Measurements from ENCODE around the gene CYSTM1.

The CYSTM1 gene

DNA sequence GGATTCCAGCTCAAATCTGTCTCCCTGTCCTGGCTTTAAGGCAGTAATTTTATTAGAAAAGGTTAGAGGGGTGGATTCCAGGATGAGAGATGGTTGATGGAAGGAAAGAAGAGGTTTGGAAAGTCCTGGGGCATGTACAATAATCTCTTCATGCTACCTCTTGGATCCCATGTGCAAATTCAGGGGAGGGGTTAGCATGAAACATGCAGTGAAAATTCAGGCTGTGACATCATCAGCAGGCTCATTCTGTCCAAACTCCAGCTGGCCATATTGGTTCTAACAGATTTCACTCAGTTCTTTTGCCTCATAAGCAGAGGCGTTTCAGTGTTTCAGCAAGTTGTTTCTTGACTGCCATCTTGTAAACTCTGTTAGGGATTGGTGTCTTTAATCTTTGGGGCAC lies 55.4 kb downstream of the CYSTM1 start:
- Histone ChIP-seq H3K9ac (ENCODE audit: low read depth, low read length) (no peak overlapping the region), H3K4me1 (ENCODE audit: control insufficient read depth, insufficient read depth, low read length) (no peaks in the 10 kb centered on the region), H3K9me3 (ENCODE audit: control insufficient read depth, insufficient read depth, low read length) (no peaks in the 10 kb centered on the region), H3K4me3 (ENCODE audit: low read depth, low read length) (no peak overlapping the region), H3K36me3 (ENCODE audit: control insufficient read depth, insufficient read depth, low read length) (no peaks in the 10 kb centered on the region), H3K27me3 (ENCODE audit: control insufficient read depth, insufficient read depth, low read length) (no peaks in the 10 kb centered on the region)

DNA sequence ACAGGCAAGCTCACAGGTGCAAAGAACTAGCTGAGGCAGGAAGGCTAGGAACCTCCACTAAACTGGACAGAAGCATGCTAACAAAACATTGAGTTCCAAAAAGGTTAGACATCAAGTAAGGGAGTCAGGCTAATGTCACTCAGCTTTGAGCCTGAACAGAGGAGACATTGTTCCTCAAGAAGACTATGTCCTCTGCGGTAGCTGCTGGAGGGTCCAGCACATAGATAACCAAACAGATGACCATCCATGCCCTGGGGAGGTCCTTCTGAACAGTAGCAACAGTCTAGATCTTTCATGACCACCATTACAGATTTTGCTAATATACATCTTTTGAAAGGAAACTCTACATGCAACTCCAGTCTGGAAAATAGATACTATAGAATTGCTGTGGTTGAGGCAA lies 57.7 kb downstream of the CYSTM1 start:
- Histone ChIP-seq H3K27me3 (ENCODE audit: control insufficient read depth, insufficient read depth, low read length) (no peaks in the 10 kb centered on the region), H3K36me3 (ENCODE audit: control insufficient read depth, insufficient read depth, low read length) (no peaks in the 10 kb centered on the region), H3K9me3 (ENCODE audit: control insufficient read depth, insufficient read depth, low read length) (no peaks in the 10 kb centered on the region), H3K4me1 (ENCODE audit: control insufficient read depth, insufficient read depth, low read length) (no peaks in the 10 kb centered on the region), H3K4me3 (ENCODE audit: low read depth, low read length) (no peak overlapping the region), H3K9ac (ENCODE audit: low read depth, low read length) (no peak overlapping the region)

DNA sequence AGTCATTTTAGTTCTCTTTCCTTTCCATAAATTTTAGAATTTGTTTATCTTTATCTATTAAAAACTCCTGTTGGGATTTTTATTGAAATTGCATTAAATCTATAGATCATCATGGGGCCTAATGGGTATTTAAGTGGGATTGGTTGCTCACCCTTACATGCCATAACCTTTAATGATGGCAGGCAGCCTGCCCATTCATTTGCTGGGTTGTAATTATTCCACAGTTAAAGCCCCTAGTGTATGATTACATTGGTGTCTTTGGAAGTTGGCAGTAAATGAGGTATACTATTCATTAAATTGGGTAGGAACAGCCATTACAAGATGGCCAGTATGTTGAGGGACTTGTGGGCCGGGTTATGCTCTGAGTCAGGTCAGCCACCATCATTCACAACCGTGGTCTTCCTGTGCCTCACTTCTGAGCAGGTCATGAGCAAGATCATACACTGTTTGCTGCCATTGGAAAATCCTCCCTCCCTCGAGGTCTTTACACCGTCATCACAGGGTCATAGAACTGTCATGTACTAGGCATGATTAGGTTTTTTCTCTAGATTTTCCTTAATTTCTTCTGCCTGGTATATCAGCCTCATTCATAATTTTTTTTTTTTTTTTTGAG lies 59.5 kb downstream of the CYSTM1 start:
- no peaks in the 10 kb centered on the region for H3K27me3 ChIP-seq (ENCODE audit: control insufficient read depth, insufficient read depth, low read length)

DNA sequence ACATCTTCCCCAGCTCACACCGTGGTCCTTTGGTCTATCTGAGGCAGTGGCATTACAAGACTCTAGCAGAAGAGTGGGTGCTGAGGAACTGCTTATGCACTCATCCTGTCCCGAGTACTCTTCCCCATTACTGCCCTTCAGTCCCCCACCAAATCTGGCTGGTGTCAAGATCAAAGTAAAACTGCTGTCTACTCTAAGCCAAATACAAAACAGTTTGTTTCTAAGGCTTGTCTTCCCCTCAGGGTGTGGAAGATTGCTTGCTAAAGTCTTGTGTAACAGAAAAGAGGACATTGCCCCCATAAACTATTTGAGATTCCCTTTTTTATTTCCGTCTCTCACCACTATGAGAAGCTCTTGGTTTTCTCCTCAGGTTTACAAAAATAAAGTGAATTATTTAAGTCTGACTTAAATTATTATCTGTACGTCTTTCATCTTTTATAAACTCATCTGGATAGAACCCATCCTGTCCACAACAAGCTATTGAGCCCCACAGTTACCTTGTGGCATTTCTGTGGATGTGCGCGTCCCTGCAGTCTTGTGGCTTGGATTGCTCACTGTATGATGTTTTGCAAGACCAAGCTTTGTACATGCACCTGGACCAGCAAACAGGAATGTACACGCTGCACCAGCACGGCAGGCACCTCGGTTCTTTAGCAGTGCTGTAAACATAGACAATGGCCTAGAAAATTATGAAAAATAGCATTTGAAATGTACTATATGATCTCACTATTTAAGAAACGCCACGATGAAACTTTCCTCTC lies 61.0 kb downstream of the CYSTM1 start:
- no peak overlapping the region for H3K9ac ChIP-seq (ENCODE audit: low read depth, low read length)
- H3K4me3 ChIP-seq (ENCODE audit: low read depth, low read length), result no peak overlapping the region
- H3K36me3 ChIP-seq (ENCODE audit: control insufficient read depth, insufficient read depth, low read length), result no peaks in the 10 kb centered on the region
- no peaks in the 10 kb centered on the region for H3K27me3 ChIP-seq (ENCODE audit: control insufficient read depth, insufficient read depth, low read length)
- peaks cover 5% of the 10 kb centered on the region for H3K4me1 ChIP-seq (ENCODE audit: control insufficient read depth, insufficient read depth, low read length)
- no peaks in the 10 kb centered on the region for H3K9me3 ChIP-seq (ENCODE audit: control insufficient read depth, insufficient read depth, low read length)

More for the DNA sequence above, 59.5 kb downstream of the CYSTM1 start:
- Histone ChIP-seq H3K36me3 (ENCODE audit: control insufficient read depth, insufficient read depth, low read length) (no peaks in the 10 kb centered on the region), H3K4me3 (ENCODE audit: low read depth, low read length) (no peak overlapping the region), H3K9ac (ENCODE audit: low read depth, low read length) (no peak overlapping the region), H3K4me1 (ENCODE audit: control insufficient read depth, insufficient read depth, low read length) (no peaks in the 10 kb centered on the region), H3K9me3 (ENCODE audit: control insufficient read depth, insufficient read depth, low read length) (no peaks in the 10 kb centered on the region)

DNA sequence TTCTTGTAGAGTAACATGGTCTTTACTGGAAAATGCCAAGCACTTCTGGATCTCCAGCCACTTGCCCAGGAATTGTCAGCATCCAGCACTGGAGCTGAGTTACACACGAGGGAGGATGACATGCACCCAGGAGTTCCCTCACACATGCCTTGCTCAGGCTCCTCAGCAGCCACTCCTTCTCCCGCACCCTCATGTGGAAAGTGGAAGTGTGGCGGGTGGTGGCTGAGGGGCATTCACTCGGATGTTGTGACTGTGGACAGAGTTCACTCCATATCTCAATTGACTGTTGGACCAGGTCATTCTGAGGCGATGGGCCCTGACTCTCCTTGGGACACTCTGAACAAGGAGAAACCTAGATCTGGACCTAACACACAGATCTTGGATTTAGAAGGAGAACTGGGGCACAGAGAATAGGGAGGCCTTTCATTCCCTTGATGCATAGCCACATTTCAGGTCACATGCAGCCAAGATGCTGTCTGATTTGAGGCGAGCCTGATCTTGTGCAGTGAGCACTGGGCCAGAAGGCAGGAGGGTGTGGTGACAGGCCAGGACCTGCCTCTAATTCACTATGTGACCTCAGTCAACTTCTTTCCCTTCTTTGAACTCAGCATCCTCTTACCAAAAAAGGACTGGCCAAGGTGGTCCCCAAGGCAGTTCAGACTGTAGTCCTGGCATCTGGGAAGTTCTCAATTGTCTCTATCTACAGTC lies 62.1 kb downstream of the CYSTM1 start:
- Histone ChIP-seq H3K36me3 (ENCODE audit: control insufficient read depth, insufficient read depth, low read length) (no peaks in the 10 kb centered on the region), H3K4me1 (ENCODE audit: control insufficient read depth, insufficient read depth, low read length) (peaks cover 14% of the 10 kb centered on the region), H3K9ac (ENCODE audit: low read depth, low read length) (no peak overlapping the region), H3K27me3 (ENCODE audit: control insufficient read depth, insufficient read depth, low read length) (no peaks in the 10 kb centered on the region), H3K4me3 (ENCODE audit: low read depth, low read length) (no peak overlapping the region), H3K9me3 (ENCODE audit: control insufficient read depth, insufficient read depth, low read length) (no peaks in the 10 kb centered on the region)

DNA sequence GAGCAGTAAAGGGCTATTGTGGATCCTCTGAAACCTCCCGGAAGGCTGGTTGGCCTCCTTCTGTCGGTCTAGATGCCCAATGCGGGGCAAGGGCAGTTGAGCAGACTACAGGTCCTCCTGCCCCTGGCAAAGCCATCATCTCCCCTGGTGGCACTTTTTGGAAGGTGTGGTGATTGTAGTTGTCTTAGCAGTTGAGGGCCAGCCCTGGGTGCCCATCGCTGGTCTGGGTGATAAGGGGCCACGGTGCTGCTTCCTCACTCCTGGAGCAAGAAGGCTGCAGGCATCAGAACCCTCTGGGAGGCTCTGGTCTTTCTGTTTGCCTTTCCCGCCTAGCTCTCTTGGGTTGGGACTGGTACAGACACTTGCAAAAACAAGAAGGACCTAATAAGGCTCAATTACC lies 63.8 kb downstream of the CYSTM1 start:
- no peak overlapping the region for H3K9ac ChIP-seq (ENCODE audit: low read depth, low read length)
- H3K27me3 ChIP-seq (ENCODE audit: control insufficient read depth, insufficient read depth, low read length), result no peaks in the 10 kb centered on the region
- peaks cover 14% of the 10 kb centered on the region for H3K4me1 ChIP-seq (ENCODE audit: control insufficient read depth, insufficient read depth, low read length)
- H3K36me3 ChIP-seq (ENCODE audit: control insufficient read depth, insufficient read depth, low read length), result no peaks in the 10 kb centered on the region
- H3K4me3 ChIP-seq (ENCODE audit: low read depth, low read length), result no peak overlapping the region
- H3K9me3 ChIP-seq (ENCODE audit: control insufficient read depth, insufficient read depth, low read length), result no peaks in the 10 kb centered on the region

DNA sequence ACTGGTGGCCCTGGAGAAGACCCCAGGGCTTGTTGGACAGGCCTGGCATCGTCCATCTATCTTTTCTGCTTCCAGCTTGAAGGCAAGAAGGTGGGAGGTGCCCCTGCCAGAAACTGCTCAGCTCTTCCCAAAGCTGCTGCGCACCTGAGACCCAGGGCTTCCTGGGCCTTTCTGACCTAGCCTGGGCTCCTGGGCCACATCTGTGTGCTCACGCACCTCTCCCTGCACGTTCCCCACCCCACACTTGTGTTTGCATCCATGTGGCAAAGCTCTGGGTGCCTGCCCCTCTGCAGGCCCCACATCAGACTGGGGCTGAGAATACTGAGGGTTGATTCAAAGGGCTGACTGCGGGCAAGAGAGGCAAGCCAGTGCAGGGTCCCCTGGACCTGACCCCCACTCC lies 64.5 kb downstream of the CYSTM1 start:
- no peaks in the 10 kb centered on the region for H3K27me3 ChIP-seq (ENCODE audit: control insufficient read depth, insufficient read depth, low read length)
- H3K9ac ChIP-seq (ENCODE audit: low read depth, low read length), result no peak overlapping the region
- H3K36me3 ChIP-seq (ENCODE audit: control insufficient read depth, insufficient read depth, low read length), result no peaks in the 10 kb centered on the region
- H3K4me3 ChIP-seq (ENCODE audit: low read depth, low read length), result no peak overlapping the region
- no peaks in the 10 kb centered on the region for H3K9me3 ChIP-seq (ENCODE audit: control insufficient read depth, insufficient read depth, low read length)
- H3K4me1 ChIP-seq (ENCODE audit: control insufficient read depth, insufficient read depth, low read length), result peaks cover 14% of the 10 kb centered on the region

DNA sequence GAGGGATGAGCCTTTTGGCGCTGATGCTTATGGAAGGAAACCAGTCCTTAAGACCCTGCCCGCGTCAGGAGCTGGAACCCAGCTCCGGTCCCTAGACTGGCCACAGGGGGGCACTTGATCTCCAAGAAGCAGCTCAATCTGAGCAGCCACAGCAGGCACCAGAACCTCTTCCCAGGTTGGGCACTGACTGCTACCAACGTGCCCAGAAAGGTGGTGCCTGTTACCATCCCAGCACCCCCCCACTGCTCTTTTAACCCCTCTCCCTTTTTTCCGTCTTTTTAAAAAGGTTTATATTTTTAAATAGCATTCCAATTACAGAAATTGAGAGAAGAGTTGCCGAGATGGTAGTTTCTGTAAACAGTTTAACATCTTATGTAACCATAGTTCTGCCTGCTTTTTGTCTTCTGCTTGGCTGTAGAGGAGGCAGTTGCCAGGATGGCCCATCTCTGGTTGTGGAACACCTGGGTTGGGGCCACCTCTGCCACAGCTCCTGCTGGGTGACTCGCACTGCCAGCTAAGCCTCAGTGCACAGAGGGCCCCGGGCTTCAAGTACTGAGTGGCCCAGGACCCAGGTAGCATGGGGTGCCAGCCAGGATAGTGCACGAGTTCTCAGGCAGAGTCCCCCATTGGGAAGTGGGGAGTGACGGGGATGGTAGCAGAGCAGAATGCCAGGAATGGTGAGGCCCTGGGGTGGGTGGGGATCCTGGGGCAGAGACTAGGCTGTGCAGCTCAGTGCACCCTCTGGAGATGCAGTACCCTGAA lies 65.1 kb downstream of the CYSTM1 start:
- no peaks in the 10 kb centered on the region for H3K36me3 ChIP-seq (ENCODE audit: control insufficient read depth, insufficient read depth, low read length)
- peaks cover 14% of the 10 kb centered on the region for H3K4me1 ChIP-seq (ENCODE audit: control insufficient read depth, insufficient read depth, low read length)
- H3K9me3 ChIP-seq (ENCODE audit: control insufficient read depth, insufficient read depth, low read length), result no peaks in the 10 kb centered on the region
- H3K9ac ChIP-seq (ENCODE audit: low read depth, low read length), result no peak overlapping the region
- H3K4me3 ChIP-seq (ENCODE audit: low read depth, low read length), result no peak overlapping the region
- H3K27me3 ChIP-seq (ENCODE audit: control insufficient read depth, insufficient read depth, low read length), result no peaks in the 10 kb centered on the region

DNA sequence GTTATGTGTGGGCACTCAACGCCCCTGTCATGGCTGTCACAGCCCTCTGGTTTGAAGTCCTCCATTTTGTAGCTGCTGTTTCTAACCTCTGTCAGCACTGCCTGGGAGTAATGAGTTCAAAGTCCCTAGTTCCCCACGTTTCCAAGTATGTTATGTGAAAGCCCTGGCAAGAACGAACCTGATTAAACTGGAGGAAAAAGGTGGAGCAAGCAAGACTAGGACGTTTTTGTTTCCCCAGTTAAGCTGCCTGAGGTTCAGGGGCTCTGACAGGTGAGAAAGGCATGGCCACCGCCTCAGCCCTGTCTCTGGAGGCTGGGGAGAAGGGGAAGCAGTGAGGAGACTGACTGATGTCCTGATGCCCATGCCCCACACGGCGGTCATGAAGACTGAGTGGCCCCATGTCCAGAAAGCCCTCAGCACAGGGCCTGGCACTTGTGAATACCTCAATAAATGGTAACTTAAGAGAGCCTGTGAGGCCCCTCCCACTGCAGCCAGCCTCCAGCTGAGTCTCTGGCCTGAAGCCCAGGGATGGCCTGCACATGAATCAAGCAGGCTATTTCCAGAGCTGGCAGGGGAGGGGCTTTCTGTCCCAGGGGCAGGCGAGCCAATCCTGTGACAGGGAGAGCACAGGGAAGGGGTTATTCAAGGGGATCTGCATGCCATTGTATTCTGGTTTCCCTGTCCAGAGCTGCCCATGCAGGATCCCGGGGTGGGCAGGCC lies 66.2 kb downstream of the CYSTM1 start:
- H3K27me3 ChIP-seq (ENCODE audit: control insufficient read depth, insufficient read depth, low read length), result no peaks in the 10 kb centered on the region
- no peak overlapping the region for H3K4me3 ChIP-seq (ENCODE audit: low read depth, low read length)
- H3K9me3 ChIP-seq (ENCODE audit: control insufficient read depth, insufficient read depth, low read length), result no peaks in the 10 kb centered on the region
- no peak overlapping the region for H3K9ac ChIP-seq (ENCODE audit: low read depth, low read length)
- H3K36me3 ChIP-seq (ENCODE audit: control insufficient read depth, insufficient read depth, low read length), result no peaks in the 10 kb centered on the region
- peaks cover 18% of the 10 kb centered on the region for H3K4me1 ChIP-seq (ENCODE audit: control insufficient read depth, insufficient read depth, low read length)

DNA sequence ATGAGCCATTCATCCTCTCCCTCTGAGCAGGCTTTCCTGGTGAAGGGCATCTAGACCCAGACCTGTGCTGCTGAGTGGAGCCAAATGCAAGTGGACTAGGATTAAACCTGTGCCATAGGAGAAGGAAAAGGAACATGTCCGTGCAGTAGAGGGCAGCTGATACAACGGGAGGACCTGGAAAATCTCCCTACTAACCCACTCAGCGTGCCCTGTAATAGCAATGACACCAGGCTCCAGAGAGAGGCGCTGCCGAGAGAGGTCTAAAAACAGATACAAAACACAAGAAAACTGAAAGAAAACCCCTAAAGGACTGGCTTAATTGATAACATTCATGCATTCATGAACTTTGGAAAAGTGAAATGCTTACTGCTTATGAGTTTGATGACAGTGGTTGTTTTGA lies 67.1 kb downstream of the CYSTM1 start:
- Histone ChIP-seq H3K4me1 (ENCODE audit: control insufficient read depth, insufficient read depth, low read length) (peaks cover 18% of the 10 kb centered on the region), H3K27me3 (ENCODE audit: control insufficient read depth, insufficient read depth, low read length) (no peaks in the 10 kb centered on the region), H3K9me3 (ENCODE audit: control insufficient read depth, insufficient read depth, low read length) (no peaks in the 10 kb centered on the region), H3K36me3 (ENCODE audit: control insufficient read depth, insufficient read depth, low read length) (no peaks in the 10 kb centered on the region), H3K9ac (ENCODE audit: low read depth, low read length) (no peak overlapping the region), H3K4me3 (ENCODE audit: low read depth, low read length) (no peak overlapping the region)

DNA sequence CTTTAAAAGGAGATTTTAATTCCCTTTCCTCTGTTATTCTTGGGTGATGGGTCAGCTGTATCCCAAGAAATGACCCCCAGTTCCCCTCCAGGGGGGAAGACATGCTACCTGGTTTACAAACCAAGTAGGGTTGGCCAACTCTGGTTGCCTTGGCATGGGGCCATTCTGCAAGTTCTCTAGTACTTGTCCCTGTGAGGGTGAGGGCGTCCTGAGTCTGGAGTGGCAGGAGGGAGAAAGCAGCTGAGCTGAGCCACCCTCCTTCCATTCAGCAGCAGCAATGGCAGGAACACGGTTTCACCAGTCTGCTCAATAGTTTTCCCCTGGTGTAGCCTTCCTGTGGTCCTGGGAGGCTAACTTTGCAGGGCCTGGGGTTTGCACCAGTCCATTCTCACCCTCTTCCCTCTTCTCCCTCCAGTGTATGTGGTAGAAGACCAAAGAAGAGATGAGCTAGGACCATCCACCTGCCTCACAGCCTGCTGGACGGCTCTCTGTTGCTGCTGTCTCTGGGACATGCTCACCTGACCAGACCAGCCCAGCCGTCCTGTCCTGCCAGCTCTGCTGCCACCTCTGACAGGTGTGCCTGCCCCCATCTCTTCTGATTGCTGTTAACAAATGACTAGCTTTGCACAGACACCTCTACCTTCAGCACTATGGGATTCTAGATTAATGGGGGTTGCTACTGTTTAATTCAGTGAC lies 68.0 kb downstream of the CYSTM1 start:
- no peak overlapping the region for H3K9ac ChIP-seq (ENCODE audit: low read depth, low read length)
- H3K4me1 ChIP-seq (ENCODE audit: control insufficient read depth, insufficient read depth, low read length), result peaks cover 18% of the 10 kb centered on the region
- H3K36me3 ChIP-seq (ENCODE audit: control insufficient read depth, insufficient read depth, low read length), result no peaks in the 10 kb centered on the region
- no peaks in the 10 kb centered on the region for H3K27me3 ChIP-seq (ENCODE audit: control insufficient read depth, insufficient read depth, low read length)
- no peak overlapping the region for H3K4me3 ChIP-seq (ENCODE audit: low read depth, low read length)
- no peaks in the 10 kb centered on the region for H3K9me3 ChIP-seq (ENCODE audit: control insufficient read depth, insufficient read depth, low read length)
